Peyer's patch (tissue), 4 donors: Measurements from ENCODE around the gene HNRNPLL. TPM values are rescaled to one million over a fixed set of nuclear protein-coding genes. Genes with fewer than 3 reads are reported as not detected.

Experiments used
- DNase-seq, 3 donors: peaks; one replicate each; pipeline ENCODE4 v3.0.0-alpha.2; 2017 to 2019
- H3K27ac ChIP-seq, 4 donors: fragments of 200-600 bp; sonication (generic); one replicate each; pipeline ENCODE4 v1.5.1; 2016 to 2019
- H3K27me3 ChIP-seq, 2 donors: fragments of 200-600 bp; sonication (generic); one replicate each; pipeline ENCODE4 v1.5.1; 2019
- H3K36me3 ChIP-seq, 3 donors: fragments of 200-600 bp; sonication (generic); one replicate each; pipeline ENCODE4 v1.5.1; 2016 to 2019
- H3K4me1 ChIP-seq, 4 donors: fragments of 200-600 bp; sonication (generic); one replicate each; pipeline ENCODE4 v1.5.1; 2016 to 2019
- H3K4me3 ChIP-seq, 4 donors: fragments of 200-600 bp; sonication (generic); 1 replicate in 3 of 4; 2 replicates in 1 of 4; pipeline ENCODE4 v1.5.1; 2016 to 2019; ENCODE audit warnings: mild to moderate bottlenecking in 1 of 4
- H3K9me3 ChIP-seq, 4 donors: fragments of 200-600 bp; sonication (generic); one replicate each; pipeline ENCODE4 v1.5.1; 2016 to 2019; ENCODE audit warnings: mild to moderate bottlenecking in 1 of 4
- POLR2A ChIP-seq, 2 donors: fragments of 450-650 bp; IDR thresholded peaks; one replicate each; pipeline ENCODE4 v1.5.1; 2017; ENCODE audit warnings: antibody characterized with exemption in 2 of 2, mild to moderate bottlenecking in 2 of 2, moderate library complexity in 2 of 2
- total RNA-seq, 4 donors: library from RNA; depleted of rRNA; stranded (reverse); fragments of >200 nt; gene quantifications; one replicate each; pipeline ENCODE4 v1.1.0, GENCODE V29; 2016
- TF ChIP-seq, protein P1 (sequence below), 6 experiments: fragments of 450-650 bp in 4 of 6; fragments of 200-600 bp in 2 of 6; sonication (generic) in 1 of 6; IDR thresholded peaks; one replicate each; pipeline ENCODE4 v1.5.1; 2017 to 2019; ENCODE audit warnings: antibody characterized with exemption in 6 of 6, mild to moderate bottlenecking in 3 of 6, moderate library complexity in 1 of 6

HNRNPLL gene
- total RNA-seq, 4 donors from 2014 or later: 33.3 to 70.1 (median 48.0) TPM

- DNase-seq: no peak
- Histone ChIP-seq H3K4me1 (no peaks in the 10 kb centered on the region), H3K4me3 (no peak overlapping the region), H3K36me3 (no peaks in the 10 kb centered on the region), H3K9me3 (no peaks in the 10 kb centered on the region), H3K27me3 (no peaks in the 10 kb centered on the region), H3K27ac (no peak overlapping the region)
- TF ChIP-seq, protein P1, sequence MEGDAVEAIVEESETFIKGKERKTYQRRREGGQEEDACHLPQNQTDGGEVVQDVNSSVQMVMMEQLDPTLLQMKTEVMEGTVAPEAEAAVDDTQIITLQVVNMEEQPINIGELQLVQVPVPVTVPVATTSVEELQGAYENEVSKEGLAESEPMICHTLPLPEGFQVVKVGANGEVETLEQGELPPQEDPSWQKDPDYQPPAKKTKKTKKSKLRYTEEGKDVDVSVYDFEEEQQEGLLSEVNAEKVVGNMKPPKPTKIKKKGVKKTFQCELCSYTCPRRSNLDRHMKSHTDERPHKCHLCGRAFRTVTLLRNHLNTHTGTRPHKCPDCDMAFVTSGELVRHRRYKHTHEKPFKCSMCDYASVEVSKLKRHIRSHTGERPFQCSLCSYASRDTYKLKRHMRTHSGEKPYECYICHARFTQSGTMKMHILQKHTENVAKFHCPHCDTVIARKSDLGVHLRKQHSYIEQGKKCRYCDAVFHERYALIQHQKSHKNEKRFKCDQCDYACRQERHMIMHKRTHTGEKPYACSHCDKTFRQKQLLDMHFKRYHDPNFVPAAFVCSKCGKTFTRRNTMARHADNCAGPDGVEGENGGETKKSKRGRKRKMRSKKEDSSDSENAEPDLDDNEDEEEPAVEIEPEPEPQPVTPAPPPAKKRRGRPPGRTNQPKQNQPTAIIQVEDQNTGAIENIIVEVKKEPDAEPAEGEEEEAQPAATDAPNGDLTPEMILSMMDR (IDR thresholded peaks at IDR 0.05): no peak
Observed at GRCh38 chr2:38553554-38553953, 49.2 kb downstream of the HNRNPLL start.

DNA sequence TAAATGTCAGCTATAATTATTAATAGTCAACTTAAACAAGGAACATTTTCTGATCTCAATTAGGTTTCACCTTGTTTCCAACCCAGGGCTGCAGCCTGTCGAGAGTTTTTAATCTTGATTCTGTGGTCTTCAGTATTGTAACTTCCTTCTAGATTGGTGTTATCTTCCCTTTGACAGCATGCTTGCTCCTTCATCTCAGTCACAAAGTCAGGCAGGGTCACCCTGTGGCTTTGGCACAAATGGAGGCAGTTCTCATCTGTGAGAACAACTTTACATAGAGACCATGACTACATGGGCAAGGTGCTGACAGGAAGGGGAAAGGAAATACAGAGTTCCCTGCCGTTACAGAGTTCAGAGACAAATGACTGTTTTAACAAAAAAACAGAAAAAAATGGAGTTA lies 50.5 kb downstream of the HNRNPLL start:
- TF ChIP-seq POLR2A (IDR thresholded peaks at IDR 0.05): no peak
- TF ChIP-seq, protein P1 (IDR thresholded peaks at IDR 0.05): no peak

DNA sequence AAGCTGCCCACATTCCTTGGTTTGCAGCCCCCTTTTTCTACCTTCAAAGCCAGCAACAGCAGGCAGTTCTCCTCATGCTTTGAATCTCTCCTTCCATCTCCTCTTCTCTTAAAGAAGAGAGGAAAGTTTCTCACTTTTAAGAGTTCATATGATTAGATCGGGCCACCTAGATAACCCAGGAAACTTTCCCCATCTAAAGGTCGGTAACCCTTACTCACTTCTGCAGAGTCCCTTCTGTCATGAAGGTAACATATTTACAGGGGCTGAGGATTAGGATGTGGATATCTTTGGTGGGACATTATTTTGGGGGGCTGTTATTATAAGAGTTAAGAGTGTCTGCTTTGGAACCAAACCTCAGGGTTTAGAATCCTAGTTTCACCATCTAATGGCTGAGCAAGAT lies 51.0 kb downstream of the HNRNPLL start:
- H3K27me3 ChIP-seq: no peaks in the 10 kb centered on the region
- DNase-seq: no peak
- H3K4me1 ChIP-seq: no peaks in the 10 kb centered on the region
- no peaks in the 10 kb centered on the region for H3K36me3 ChIP-seq
- TF ChIP-seq, protein P1 (IDR thresholded peaks at IDR 0.05): no peak
- TF ChIP-seq POLR2A (IDR thresholded peaks at IDR 0.05): no peak
- H3K27ac ChIP-seq: no peak overlapping the region
- no peak overlapping the region for H3K4me3 ChIP-seq
- H3K9me3 ChIP-seq: no peaks in the 10 kb centered on the region

More for the DNA sequence above, 50.5 kb downstream of the HNRNPLL start:
- no peak for DNase-seq
- Histone ChIP-seq H3K27me3 (no peaks in the 10 kb centered on the region), H3K4me3 (no peak overlapping the region), H3K9me3 (no peaks in the 10 kb centered on the region), H3K4me1 (no peaks in the 10 kb centered on the region), H3K27ac (no peak overlapping the region), H3K36me3 (no peaks in the 10 kb centered on the region)

DNA sequence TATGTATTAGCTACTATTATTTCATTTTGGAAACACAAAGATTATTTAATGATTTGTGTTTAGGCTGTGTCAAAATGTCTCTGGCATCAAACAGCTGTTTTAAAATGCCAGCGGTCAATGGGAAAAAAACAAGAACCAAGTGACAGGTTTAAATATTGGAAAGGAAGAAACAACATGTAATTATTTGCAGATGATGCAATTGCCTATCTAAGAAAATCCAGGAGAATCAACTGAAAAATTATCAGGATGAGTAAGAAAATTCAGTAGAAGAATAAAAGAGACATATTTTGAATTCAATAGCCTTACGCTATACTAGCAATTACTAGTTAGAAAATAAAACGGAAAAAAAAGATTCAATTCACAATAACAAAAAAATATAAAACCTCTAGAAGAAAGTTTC lies 51.6 kb downstream of the HNRNPLL start:
- no peak overlapping the region for H3K4me3 ChIP-seq
- no peaks in the 10 kb centered on the region for H3K36me3 ChIP-seq
- H3K9me3 ChIP-seq: no peaks in the 10 kb centered on the region
- H3K27me3 ChIP-seq: no peaks in the 10 kb centered on the region
- no peak for DNase-seq
- no peak overlapping the region for H3K27ac ChIP-seq
- no peak for TF ChIP-seq POLR2A (IDR thresholded peaks at IDR 0.05)
- TF ChIP-seq, protein P1 (IDR thresholded peaks at IDR 0.05): no peak
- no peaks in the 10 kb centered on the region for H3K4me1 ChIP-seq

DNA sequence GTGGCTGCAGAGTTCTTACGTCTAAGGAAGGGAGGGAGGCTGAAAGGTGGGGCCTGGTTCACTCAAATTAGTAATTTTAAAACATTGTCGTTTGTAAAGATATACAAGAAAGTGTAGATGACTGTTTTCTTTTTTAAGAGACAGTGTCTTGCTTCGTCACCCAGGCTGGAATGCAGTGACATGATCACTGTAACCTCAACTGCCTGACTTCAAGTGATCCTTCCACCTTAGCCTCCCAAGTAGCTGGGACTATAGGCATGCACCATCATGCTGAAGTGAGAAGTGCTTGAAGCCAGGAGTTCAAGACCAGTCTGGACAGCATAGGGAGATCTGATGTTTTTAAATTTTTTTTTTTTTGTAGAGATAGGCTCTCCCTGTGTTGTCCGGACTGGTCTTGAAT lies 52.9 kb downstream of the HNRNPLL start:
- no peak overlapping the region for H3K27ac ChIP-seq
- DNase-seq: no peak
- no peaks in the 10 kb centered on the region for H3K9me3 ChIP-seq
- TF ChIP-seq, protein P1 (IDR thresholded peaks at IDR 0.05): no peak
- TF ChIP-seq POLR2A (IDR thresholded peaks at IDR 0.05): no peak
- no peaks in the 10 kb centered on the region for H3K27me3 ChIP-seq
- H3K4me1 ChIP-seq: no peaks in the 10 kb centered on the region
- H3K36me3 ChIP-seq: no peaks in the 10 kb centered on the region
- H3K4me3 ChIP-seq: no peak overlapping the region

GRCh38 chr2:38549071-38549704 lies 53.5 kb downstream of the HNRNPLL start:
- Histone ChIP-seq H3K4me1 (no peaks in the 10 kb centered on the region), H3K36me3 (no peaks in the 10 kb centered on the region), H3K4me3 (no peak overlapping the region), H3K9me3 (no peaks in the 10 kb centered on the region), H3K27me3 (no peaks in the 10 kb centered on the region), H3K27ac (no peak overlapping the region)
- no peak for DNase-seq
- TF ChIP-seq, protein P1 (IDR thresholded peaks at IDR 0.05): no peak
- no peak for TF ChIP-seq POLR2A (IDR thresholded peaks at IDR 0.05)
